ENCODE data around the gene KANSL1.
"Not testable (repeated sequence)": the region's sequence is repeated elsewhere in the genome, so short reads cannot be mapped to it uniquely, and the experiment has no call there.

KANSL1 gene

GRCh38 chr17:46120078-46120477 lies 73.2 kb downstream of the KANSL1 start:
- TF ChIP-seq, protein P1, sequence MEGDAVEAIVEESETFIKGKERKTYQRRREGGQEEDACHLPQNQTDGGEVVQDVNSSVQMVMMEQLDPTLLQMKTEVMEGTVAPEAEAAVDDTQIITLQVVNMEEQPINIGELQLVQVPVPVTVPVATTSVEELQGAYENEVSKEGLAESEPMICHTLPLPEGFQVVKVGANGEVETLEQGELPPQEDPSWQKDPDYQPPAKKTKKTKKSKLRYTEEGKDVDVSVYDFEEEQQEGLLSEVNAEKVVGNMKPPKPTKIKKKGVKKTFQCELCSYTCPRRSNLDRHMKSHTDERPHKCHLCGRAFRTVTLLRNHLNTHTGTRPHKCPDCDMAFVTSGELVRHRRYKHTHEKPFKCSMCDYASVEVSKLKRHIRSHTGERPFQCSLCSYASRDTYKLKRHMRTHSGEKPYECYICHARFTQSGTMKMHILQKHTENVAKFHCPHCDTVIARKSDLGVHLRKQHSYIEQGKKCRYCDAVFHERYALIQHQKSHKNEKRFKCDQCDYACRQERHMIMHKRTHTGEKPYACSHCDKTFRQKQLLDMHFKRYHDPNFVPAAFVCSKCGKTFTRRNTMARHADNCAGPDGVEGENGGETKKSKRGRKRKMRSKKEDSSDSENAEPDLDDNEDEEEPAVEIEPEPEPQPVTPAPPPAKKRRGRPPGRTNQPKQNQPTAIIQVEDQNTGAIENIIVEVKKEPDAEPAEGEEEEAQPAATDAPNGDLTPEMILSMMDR (conservative IDR thresholded peaks at IDR 0.05; ENCODE audit: low read length): no peak
- no peak for DNase-seq (ENCODE audit: low read depth)
- no peak overlapping the region for H3K4me3 ChIP-seq (ENCODE audit: low read length)

DNA sequence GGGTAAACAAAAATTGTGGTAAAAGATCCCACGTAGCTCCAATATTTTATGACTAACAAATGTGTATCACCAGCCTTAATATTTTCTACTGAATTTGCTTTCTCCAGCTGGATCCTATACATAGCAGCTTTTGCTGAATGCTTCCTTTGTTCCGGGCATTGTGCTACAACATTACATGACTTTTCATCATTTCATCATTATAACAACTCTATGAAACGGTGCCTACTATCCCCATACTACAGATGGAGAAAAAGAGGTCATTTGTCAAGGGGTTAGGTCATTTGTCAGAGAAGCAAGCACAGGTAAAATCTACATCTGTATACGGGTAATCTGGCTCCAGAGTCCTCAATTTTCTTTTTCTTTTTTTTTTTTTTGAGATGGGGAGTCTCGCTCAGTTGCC lies 74.3 kb downstream of the KANSL1 start:
- no peak for DNase-seq (ENCODE audit: low read depth)
- TF ChIP-seq, protein P1 (conservative IDR thresholded peaks at IDR 0.05; ENCODE audit: low read length): no peak
- H3K4me3 ChIP-seq (ENCODE audit: low read length): no peak overlapping the region

GRCh38 chr17:46117850-46118696 lies 75.2 kb downstream of the KANSL1 start:
- no peak overlapping the region for H3K4me3 ChIP-seq (ENCODE audit: low read length)
- TF ChIP-seq, protein P1 (conservative IDR thresholded peaks at IDR 0.05; ENCODE audit: low read length): no peak
- DNase-seq (ENCODE audit: low read depth): no peak

DNA sequence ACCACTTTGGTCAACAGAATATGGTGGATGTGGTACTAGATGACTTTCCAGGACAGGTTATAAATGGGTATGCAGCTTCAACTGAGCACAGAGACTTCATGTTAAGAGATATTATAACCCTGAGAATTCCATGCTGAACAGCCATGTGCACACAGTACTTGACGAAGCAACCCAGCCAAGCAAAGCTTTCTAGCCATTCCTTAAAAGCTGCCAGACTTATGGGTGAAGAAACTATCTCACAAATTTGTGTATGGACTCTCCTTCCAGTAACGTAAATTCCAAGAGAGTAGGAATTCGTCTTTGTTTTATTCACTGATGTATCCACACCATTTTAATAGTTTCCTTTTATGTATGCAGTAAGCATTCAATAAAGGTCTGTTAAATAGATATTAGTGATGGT lies 76.1 kb downstream of the KANSL1 start:
- no peak for DNase-seq (ENCODE audit: low read depth)
- no peak overlapping the region for H3K4me3 ChIP-seq (ENCODE audit: low read length)
- TF ChIP-seq, protein P1 (conservative IDR thresholded peaks at IDR 0.05; ENCODE audit: low read length): no peak

- TF ChIP-seq, protein P1 (conservative IDR thresholded peaks at IDR 0.05; ENCODE audit: low read length): no peak
- DNase-seq (ENCODE audit: low read depth): peak; percentile 85
- H3K4me3 ChIP-seq (ENCODE audit: low read length): no peak overlapping the region
Observed at GRCh38 chr17:46115699-46116098, 77.5 kb downstream of the KANSL1 start.

DNA sequence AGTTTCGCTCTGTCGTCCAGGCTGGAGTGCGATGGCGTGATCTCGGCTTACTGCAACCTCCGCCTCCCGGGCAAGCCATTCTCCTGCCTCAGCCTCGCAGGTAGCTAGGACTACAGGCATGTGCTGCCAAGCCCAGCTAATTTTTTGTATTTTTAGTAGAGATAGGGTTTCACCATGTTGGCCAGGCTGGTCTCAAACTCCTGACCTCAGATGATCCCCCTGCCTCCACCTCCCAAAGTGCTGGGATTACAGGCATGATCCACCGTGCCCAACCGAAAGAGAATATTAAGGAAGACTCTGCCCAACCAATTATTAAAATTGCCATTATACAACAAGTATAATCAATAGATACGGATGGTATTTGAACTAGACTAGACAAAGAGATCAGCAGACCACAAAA lies 82.0 kb downstream of the KANSL1 start:
- H3K4me3 ChIP-seq (ENCODE audit: low read length); DNase-seq (ENCODE audit: low read depth): not testable (repeated sequence)

DNA sequence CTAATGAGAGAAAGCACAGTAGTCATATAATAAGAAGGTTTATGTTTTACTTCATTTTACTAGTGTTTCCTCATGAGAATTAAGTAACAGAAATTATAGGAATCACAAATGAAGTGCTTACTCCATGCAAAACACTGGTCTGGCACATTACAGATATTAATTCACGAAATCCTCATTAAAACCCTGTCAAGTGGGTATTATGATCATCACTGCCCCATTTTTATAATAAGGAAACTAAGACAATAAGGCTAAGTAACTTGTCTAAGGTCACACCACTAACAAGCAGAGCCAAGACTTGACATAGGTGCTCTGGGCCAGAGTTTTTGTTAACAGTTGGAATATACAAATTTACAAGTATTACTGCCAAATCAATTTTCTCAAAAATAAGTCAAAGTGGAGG lies 83.0 kb downstream of the KANSL1 start:
- no peak for DNase-seq (ENCODE audit: low read depth)
- no peak overlapping the region for H3K4me3 ChIP-seq (ENCODE audit: low read length)
- TF ChIP-seq, protein P1 (conservative IDR thresholded peaks at IDR 0.05; ENCODE audit: low read length): no peak

Measured in AG10803 (cell line).